Upper lobe of left lung (tissue), 6 donors: ENCODE data around the gene VPS26C. TPM values are rescaled to one million over a fixed set of nuclear protein-coding genes. Genes with fewer than 3 reads are reported as not detected.

Source experiments
- ATAC-seq, 2 donors: fragments of 200-7000 bp; cut with Tn5 transposase; one replicate each; pipeline ENCODE4 v1.9.1; 2022; ENCODE audit warnings: mild to moderate bottlenecking in 2 of 2, moderate library complexity in 2 of 2; ENCODE audit not compliant: low FRiP score in 2 of 2
- DNase-seq, 2 donors: peaks; one replicate each; pipeline ENCODE4 v3.0.0-alpha.2; 2019 to 2020
- H3K27ac ChIP-seq, 4 donors: fragments of 200-600 bp; sonication (generic); one replicate each; pipeline ENCODE4 v1.5.1; 2016 to 2019
- H3K27me3 ChIP-seq, 4 donors: fragments of 200-600 bp; sonication (generic); one replicate each; pipeline ENCODE4 v1.5.1; 2017 to 2019
- H3K36me3 ChIP-seq, 4 donors: fragments of 200-600 bp; sonication (generic); one replicate each; pipeline ENCODE4 v1.5.1; 2016 to 2019
- H3K4me1 ChIP-seq, 4 donors: fragments of 200-600 bp; sonication (generic); one replicate each; pipeline ENCODE4 v1.5.1; 2018 to 2019
- H3K4me3 ChIP-seq, 4 donors: fragments of 200-600 bp; sonication (generic); one replicate each; pipeline ENCODE4 v1.5.1; 2017 to 2019; ENCODE audit warnings: mild to moderate bottlenecking in 2 of 4, moderate library complexity in 1 of 4
- H3K9me3 ChIP-seq, 4 donors: fragments of 200-600 bp; sonication (generic); one replicate each; pipeline ENCODE4 v1.5.1; 2018 to 2019
- CTCF ChIP-seq, 6 experiments: fragments of 450-650 bp in 4 of 6; fragments of 200-600 bp in 2 of 6; sonication (generic) in 2 of 6; IDR thresholded peaks; one replicate each; pipeline ENCODE4 v1.5.1; 2016 to 2019; ENCODE audit warnings: antibody characterized with exemption in 6 of 6
- EP300 ChIP-seq, 4 donors: sonication (generic); formaldehyde crosslinking; IDR thresholded peaks; one replicate each; pipeline ENCODE4 v1.5.1; 2017; ENCODE audit warnings: antibody characterized with exemption in 4 of 4, control low read depth in 2 of 4
- POLR2A ChIP-seq, 4 donors: fragments of 450-650 bp; IDR thresholded peaks; one replicate each; pipeline ENCODE4 v1.5.1; 2016 to 2017; ENCODE audit warnings: antibody characterized with exemption in 4 of 4, mild to moderate bottlenecking in 2 of 4
- POLR2AphosphoS5 ChIP-seq, 2 donors: sonication (generic); formaldehyde crosslinking; IDR thresholded peaks; one replicate each; pipeline ENCODE4 v1.5.1; 2017; ENCODE audit warnings: antibody characterized with exemption in 2 of 2
- WGBS, 2 donors: methylation state at CpG; one replicate each; pipeline ENCODE4 v1.1.5; 2017 to 2018; 5-methylcytosine and 5-hydroxymethylcytosine counted together
- total RNA-seq, 6 donors: library from RNA; depleted of rRNA in 4 of 6; stranded (reverse); fragments of >200 nt in 4 of 6; gene quantifications; one replicate each; pipeline versions ENCODE4 v1.1.0 to v1.2.1, GENCODE V29; 2016 to 2021
- donor health status: DM: no; HTN: no; CAD: no; lungs with moderate emphysema.
- donor health status: DM: no; HTN: yes; CAD: no; lungs with severe emphysema.

Gene VPS26C
- total RNA-seq, 6 donors from 2014 or later = 52.1 to 95.3 (median 65.0) TPM

- peak overlapping the region; percentile 79 to 86 (median 83) for H3K27ac ChIP-seq
- peaks cover 8 to 30% (median 25%) of the 10 kb centered on the region in 4 donors for H3K36me3 ChIP-seq
- TF ChIP-seq EP300 (IDR thresholded peaks at IDR 0.05) (peak in 3 of 4 donors; percentile 54 to 76 (median 59)), POLR2AphosphoS5 (IDR thresholded peaks at IDR 0.05) (peak; percentile 91 to 97), POLR2A (IDR thresholded peaks at IDR 0.05) (peak in 2 of 4 donors; percentile 48 to 77), CTCF (IDR thresholded peaks at IDR 0.05) (peak in 4 of 6 experiments; percentile 9 to 78 (median 37))
- 8 to 52% methylated on average over 5 to 34 of the region's 46 CpGs for WGBS, 2 donors
- ATAC-seq (peak; percentile 95 to 98), DNase-seq (peak; percentile 99)
- H3K27me3 ChIP-seq = no peaks in the 10 kb centered on the region
- H3K9me3 ChIP-seq = no peaks in the 10 kb centered on the region
- H3K4me1 ChIP-seq = peaks cover 6 to 16% (median 11%) of the 10 kb centered on the region in 4 donors
- H3K4me3 ChIP-seq = peak overlapping the region; percentile 29 to 82 (median 66)
Measured at GRCh38 chr21:37220981-37221664, 46.0 kb downstream of the VPS26C start.

GRCh38 chr21:37220433-37220980 lies 46.6 kb downstream of the VPS26C start:
- ATAC-seq = peak; percentile 76 to 77
- Histone ChIP-seq H3K4me3 (peak overlapping the region; percentile 29 to 82 (median 66)), H3K27me3 (no peaks in the 10 kb centered on the region), H3K27ac (peak overlapping the region; percentile 79 to 86 (median 83)), H3K9me3 (no peaks in the 10 kb centered on the region), H3K36me3 (peaks cover 8 to 24% (median 18%) of the 10 kb centered on the region in 4 donors), H3K4me1 (peaks cover 6 to 16% (median 11%) of the 10 kb centered on the region in 4 donors)
- peak in 1 of 2 donors; percentile 32 for DNase-seq
- WGBS, 2 donors = 2 to 18% methylated on average over 5 to 35 of the region's 35 CpGs
- no peak for TF ChIP-seq EP300 (IDR thresholded peaks at IDR 0.05)
- TF ChIP-seq CTCF (IDR thresholded peaks at IDR 0.05) = peak in 2 of 6 experiments; percentile 23 to 25

- DNase-seq (no peak), ATAC-seq (no peak)
- Histone ChIP-seq H3K9me3 (no peaks in the 10 kb centered on the region), H3K4me3 (peak overlapping the region in 3 of 4 donors; percentile 59 to 82 (median 74)), H3K27me3 (no peaks in the 10 kb centered on the region), H3K27ac (peak overlapping the region; percentile 79 to 86 (median 83)), H3K36me3 (peaks cover 7 to 18% (median 13%) of the 10 kb centered on the region in 4 donors), H3K4me1 (peaks cover 6 to 16% (median 11%) of the 10 kb centered on the region in 4 donors)
- 48 to 49% methylated on average over 13 of the region's 13 CpGs for WGBS, 2 donors
- TF ChIP-seq POLR2AphosphoS5 (IDR thresholded peaks at IDR 0.05) (no peak), CTCF (IDR thresholded peaks at IDR 0.05) (no peak), EP300 (IDR thresholded peaks at IDR 0.05) (no peak), POLR2A (IDR thresholded peaks at IDR 0.05) (no peak)
Measured at GRCh38 chr21:37219761-37220432, 47.2 kb downstream of the VPS26C start.

- TF ChIP-seq POLR2AphosphoS5 (IDR thresholded peaks at IDR 0.05) = no peak
- no peak for TF ChIP-seq CTCF (IDR thresholded peaks at IDR 0.05)
- TF ChIP-seq POLR2A (IDR thresholded peaks at IDR 0.05) = no peak
- TF ChIP-seq EP300 (IDR thresholded peaks at IDR 0.05) = no peak
- ATAC-seq (no peak), DNase-seq (no peak)
Measured at GRCh38 chr21:37214952-37215351, 52.2 kb downstream of the VPS26C start.

More at GRCh38 chr21:37214952-37215351, 52.2 kb downstream of the VPS26C start:
- 91% methylated on average over 9 of the region's 9 CpGs for WGBS, 2 donors
- H3K36me3 ChIP-seq = no peaks in the 10 kb centered on the region
- no peak overlapping the region for H3K27ac ChIP-seq
- H3K4me3 ChIP-seq = no peak overlapping the region
- no peaks in the 10 kb centered on the region for H3K27me3 ChIP-seq
- H3K4me1 ChIP-seq = peaks cover 1 to 4% (median 2%) of the 10 kb centered on the region in 4 donors
- H3K9me3 ChIP-seq = no peaks in the 10 kb centered on the region
